Nephron (organoid): Measurements from ENCODE around the gene SLC38A9.
"Not testable (repeated sequence)": the region's sequence is repeated elsewhere in the genome, so short reads cannot be mapped to it uniquely, and the experiment has no call there.

Source experiments
- H3K27ac Mint-ChIP-seq, 3 experiments: 2 replicates each; pipeline ENCODE4 v1.8.0; 2020; ENCODE audit warnings: mixed read lengths in 3 of 3, mild to moderate bottlenecking in 2 of 3, moderate library complexity in 1 of 3
- H3K27me3 Mint-ChIP-seq: 2 replicates; pipeline ENCODE4 v1.8.0; 2021; ENCODE audit warnings: low read depth, mild to moderate bottlenecking, moderate library complexity, mixed read lengths
- H3K36me3 Mint-ChIP-seq: 2 replicates; pipeline ENCODE4 v1.8.0; 2020; ENCODE audit warnings: low read depth, mixed read lengths
- H3K4me1 Mint-ChIP-seq: 2 replicates; pipeline ENCODE4 v1.8.0; 2020; ENCODE audit warnings: mixed read lengths
- H3K4me3 Mint-ChIP-seq, 3 experiments: 2 replicates each; pipeline ENCODE4 v1.8.0; 2020; ENCODE audit warnings: mild to moderate bottlenecking in 3 of 3, mixed read lengths in 3 of 3, moderate library complexity in 2 of 3
- H3K9me3 Mint-ChIP-seq: 2 replicates; pipeline ENCODE4 v1.8.0; 2020; ENCODE audit warnings: mixed read lengths
- CTCF ChIP-seq, 3 experiments: fragments of 200-600 bp; sonication (generic); IDR thresholded peaks; one replicate each; pipeline ENCODE4 v1.5.0; 2021; ENCODE audit warnings: antibody characterized with exemption in 3 of 3; ENCODE audit not compliant: unreplicated experiment in 3 of 3

The SLC38A9 gene

GRCh38 chr5:55608595-55609349 is 103.4 kb downstream of the SLC38A9 start:
- no peaks in the 10 kb centered on the region for H3K27me3 Mint-ChIP-seq
- no peaks in the 10 kb centered on the region for H3K36me3 Mint-ChIP-seq
- H3K4me1 Mint-ChIP-seq = peaks cover 11% of the 10 kb centered on the region
- peak overlapping the region in 1 of 3 experiments; percentile 15 for H3K27ac Mint-ChIP-seq
- no peak for TF ChIP-seq CTCF (IDR thresholded peaks at IDR 0.05; ENCODE audit: unreplicated experiment in 3 of 3)
- H3K9me3 Mint-ChIP-seq = no peaks in the 10 kb centered on the region
- H3K4me3 Mint-ChIP-seq = no peak overlapping the region

- H3K4me3 Mint-ChIP-seq, H3K27me3 Mint-ChIP-seq, H3K9me3 Mint-ChIP-seq, H3K27ac Mint-ChIP-seq, H3K36me3 Mint-ChIP-seq: not testable (repeated sequence)
- peaks cover 26% of the 10 kb centered on the region for H3K4me1 Mint-ChIP-seq
Measured at GRCh38 chr5:55607309-55607708, 104.8 kb downstream of the SLC38A9 start.

GRCh38 chr5:55604611-55605067 is 107.5 kb downstream of the SLC38A9 start:
- H3K9me3 Mint-ChIP-seq = no peaks in the 10 kb centered on the region
- peaks cover 51% of the 10 kb centered on the region for H3K4me1 Mint-ChIP-seq
- peak overlapping the region in 1 of 3 experiments; percentile 30 for H3K4me3 Mint-ChIP-seq
- no peaks in the 10 kb centered on the region for H3K27me3 Mint-ChIP-seq
- H3K36me3 Mint-ChIP-seq = no peaks in the 10 kb centered on the region
- peak overlapping the region in 2 of 3 experiments; percentile 55 to 99 for H3K27ac Mint-ChIP-seq
- no peak for TF ChIP-seq CTCF (IDR thresholded peaks at IDR 0.05; ENCODE audit: unreplicated experiment in 3 of 3)

- peaks cover 52% of the 10 kb centered on the region for H3K4me1 Mint-ChIP-seq
- TF ChIP-seq CTCF (IDR thresholded peaks at IDR 0.05; ENCODE audit: unreplicated experiment in 3 of 3) = no peak
- H3K27me3 Mint-ChIP-seq = no peaks in the 10 kb centered on the region
- H3K4me3 Mint-ChIP-seq = no peak overlapping the region
- no peaks in the 10 kb centered on the region for H3K36me3 Mint-ChIP-seq
- H3K27ac Mint-ChIP-seq = peak overlapping the region in 2 of 3 experiments; percentile 88 to 99
- no peaks in the 10 kb centered on the region for H3K9me3 Mint-ChIP-seq
Measured at GRCh38 chr5:55603922-55604321, 108.2 kb downstream of the SLC38A9 start.

GRCh38 chr5:55601628-55602027 is 110.5 kb downstream of the SLC38A9 start:
- Mint-ChIP-seq H3K27me3 (no peaks in the 10 kb centered on the region), H3K4me1 (peaks cover 70% of the 10 kb centered on the region), H3K9me3 (no peaks in the 10 kb centered on the region), H3K36me3 (no peaks in the 10 kb centered on the region), H3K27ac (peak overlapping the region; percentile 97 to 100 (median 99)), H3K4me3 (peak overlapping the region in 1 of 3 experiments; percentile 49)
- no peak for TF ChIP-seq CTCF (IDR thresholded peaks at IDR 0.05; ENCODE audit: unreplicated experiment in 3 of 3)

GRCh38 chr5:55601204-55601618 is 110.9 kb downstream of the SLC38A9 start:
- Mint-ChIP-seq H3K4me3 (peak overlapping the region in 2 of 3 experiments; percentile 49 to 58), H3K27me3 (no peaks in the 10 kb centered on the region), H3K27ac (peak overlapping the region; percentile 97 to 100 (median 99)), H3K36me3 (no peaks in the 10 kb centered on the region), H3K9me3 (no peaks in the 10 kb centered on the region), H3K4me1 (peaks cover 71% of the 10 kb centered on the region)
- TF ChIP-seq CTCF (IDR thresholded peaks at IDR 0.05; ENCODE audit: unreplicated experiment in 3 of 3) = no peak
